Activated naive CD8-positive, alpha-beta T cell treated with anti-CD3 and anti-CD28 coated beads, Interleukin-2, amount 50 U/mL, for 24 hours (primary cell): Measurements from ENCODE around the gene MGME1.

Experiments used
- ATAC-seq: fragments of 150-1000 bp; cut with Tn5 transposase; one replicate; pipeline ENCODE4 v1.10.0; 2021
- DNase-seq: peaks from one replicate; pipeline ENCODE4 v3.0.0; 2021
- H3K27ac Mint-ChIP-seq: one replicate; pipeline ENCODE4 v1.8.0; 2021; ENCODE audit warnings: mild to moderate bottlenecking, mixed read lengths
- H3K27me3 Mint-ChIP-seq: one replicate; pipeline ENCODE4 v1.8.0; 2021; ENCODE audit warnings: mixed read lengths
- H3K36me3 Mint-ChIP-seq: one replicate; pipeline ENCODE4 v1.8.0; 2021; ENCODE audit warnings: low read depth, mixed read lengths
- H3K4me1 Mint-ChIP-seq: one replicate; pipeline ENCODE4 v1.8.0; 2021; ENCODE audit warnings: mixed read lengths
- H3K4me3 Mint-ChIP-seq: one replicate; pipeline ENCODE4 v1.8.0; 2021; ENCODE audit warnings: mild to moderate bottlenecking, moderate library complexity, mixed read lengths
- H3K9me3 Mint-ChIP-seq: one replicate; pipeline ENCODE4 v1.8.0; 2021; ENCODE audit warnings: mixed read lengths

The MGME1 gene, protein sequence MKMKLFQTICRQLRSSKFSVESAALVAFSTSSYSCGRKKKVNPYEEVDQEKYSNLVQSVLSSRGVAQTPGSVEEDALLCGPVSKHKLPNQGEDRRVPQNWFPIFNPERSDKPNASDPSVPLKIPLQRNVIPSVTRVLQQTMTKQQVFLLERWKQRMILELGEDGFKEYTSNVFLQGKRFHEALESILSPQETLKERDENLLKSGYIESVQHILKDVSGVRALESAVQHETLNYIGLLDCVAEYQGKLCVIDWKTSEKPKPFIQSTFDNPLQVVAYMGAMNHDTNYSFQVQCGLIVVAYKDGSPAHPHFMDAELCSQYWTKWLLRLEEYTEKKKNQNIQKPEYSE

DNA sequence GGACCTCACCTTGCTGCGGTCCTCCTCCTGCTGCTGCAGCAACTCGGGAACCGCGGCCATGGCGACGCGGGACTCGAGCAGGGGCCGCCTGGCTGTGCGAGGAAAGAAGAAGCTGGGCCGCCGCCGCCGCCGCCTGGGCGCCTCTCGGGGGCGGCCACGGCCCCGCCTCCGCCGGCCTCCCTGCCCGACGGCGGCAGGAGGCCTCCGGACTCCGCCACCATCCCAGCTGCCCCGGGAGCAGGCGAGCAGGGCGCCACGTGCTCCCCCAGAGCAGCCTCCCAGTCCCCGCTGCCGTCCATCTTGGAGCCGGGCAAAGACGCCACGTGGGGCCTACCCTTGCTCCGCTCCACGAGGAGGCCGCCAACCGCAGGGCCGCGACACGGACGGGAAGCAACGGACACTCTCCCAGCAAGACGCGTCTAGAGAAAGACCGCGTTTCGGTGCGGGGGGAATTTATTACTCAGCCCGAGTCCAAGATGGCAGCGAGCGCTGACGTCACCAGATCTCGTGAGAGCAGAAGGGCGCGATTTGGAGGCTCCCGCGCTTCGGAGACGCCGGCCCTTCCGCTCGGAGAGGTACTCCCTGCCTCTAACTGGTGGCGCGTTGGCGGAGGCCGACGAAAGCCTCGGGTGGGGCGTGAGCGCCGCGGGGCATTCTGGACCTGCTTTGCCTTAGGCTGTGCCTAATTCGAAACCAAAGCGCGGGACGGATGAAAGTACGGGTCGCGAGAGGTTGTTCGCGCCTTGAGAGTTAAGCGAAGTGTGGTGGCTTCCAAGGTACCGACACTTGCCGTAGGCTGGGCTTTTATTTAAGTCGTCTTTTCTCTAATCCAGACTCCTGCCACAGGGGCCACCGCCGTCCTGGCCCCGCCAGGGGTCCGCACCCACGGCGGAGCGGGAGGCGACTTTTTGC, at the start of gene MGME1, which contains the start of gene SNX5:
Gene MGME1, plus strand, starts transcription at position 653 of the 912 bp plus-strand sequence. CDS start 842 bp downstream, outside the sequence.
Gene SNX5, minus strand, starts transcription at position 429 of the 912 bp plus-strand sequence. Its CDS starts 369 bp downstream, at position 60.
- peak within 1 kb of the TSS; percentile 99 for H3K27ac Mint-ChIP-seq
- H3K27me3 Mint-ChIP-seq = peaks cover 2% of the 10 kb centered on the region
- ATAC-seq = peak; percentile 96
- DNase-seq = peak; percentile 99
- peaks cover 68% of the 10 kb centered on the region for H3K4me1 Mint-ChIP-seq
- peak within 1 kb of the TSS; percentile 90 for H3K4me3 Mint-ChIP-seq
- H3K9me3 Mint-ChIP-seq = no peaks in the 10 kb centered on the region
- H3K36me3 Mint-ChIP-seq = peaks cover 79% of the 10 kb centered on the region

DNA sequence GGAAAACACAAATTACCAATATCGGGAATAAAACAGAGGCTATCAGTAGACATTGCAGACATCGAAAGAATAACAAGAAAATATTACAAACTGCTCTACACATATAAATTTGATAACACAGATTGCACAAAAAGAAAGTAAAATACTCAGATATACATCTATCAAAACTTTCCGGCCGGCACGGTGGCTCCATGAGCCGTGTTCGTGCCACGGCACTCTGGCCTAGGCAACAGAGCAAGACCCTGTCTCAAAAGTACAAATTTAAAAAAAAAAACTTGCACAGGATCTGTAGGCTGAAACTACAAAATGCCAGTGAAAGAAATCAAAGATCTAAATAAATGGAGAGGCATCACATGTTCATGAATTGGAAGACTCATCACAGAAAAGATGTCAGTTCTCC, 49.7 kb upstream of the MGME1 start:
- DNase-seq (no peak), ATAC-seq (no peak)
- H3K27ac Mint-ChIP-seq = no peak overlapping the region
- no peaks in the 10 kb centered on the region for H3K36me3 Mint-ChIP-seq
- H3K4me3 Mint-ChIP-seq = no peak overlapping the region
- H3K4me1 Mint-ChIP-seq = no peaks in the 10 kb centered on the region
- no peaks in the 10 kb centered on the region for H3K9me3 Mint-ChIP-seq
- peaks cover 12% of the 10 kb centered on the region for H3K27me3 Mint-ChIP-seq

GRCh38 chr20:17921774-17922173, 47.0 kb upstream of the MGME1 start:
- Mint-ChIP-seq H3K27ac (no peak overlapping the region), H3K36me3 (no peaks in the 10 kb centered on the region), H3K4me1 (no peaks in the 10 kb centered on the region), H3K9me3 (no peaks in the 10 kb centered on the region), H3K27me3 (peaks cover 9% of the 10 kb centered on the region), H3K4me3 (no peak overlapping the region)
- DNase-seq (no peak), ATAC-seq (no peak)

GRCh38 chr20:17925141-17925939, 43.5 kb upstream of the MGME1 start:
- Mint-ChIP-seq H3K4me1 (no peaks in the 10 kb centered on the region), H3K9me3 (no peaks in the 10 kb centered on the region), H3K27me3 (peaks cover 3% of the 10 kb centered on the region), H3K4me3 (no peak overlapping the region), H3K36me3 (no peaks in the 10 kb centered on the region), H3K27ac (no peak overlapping the region)
- no peak for DNase-seq
- ATAC-seq = no peak

DNA sequence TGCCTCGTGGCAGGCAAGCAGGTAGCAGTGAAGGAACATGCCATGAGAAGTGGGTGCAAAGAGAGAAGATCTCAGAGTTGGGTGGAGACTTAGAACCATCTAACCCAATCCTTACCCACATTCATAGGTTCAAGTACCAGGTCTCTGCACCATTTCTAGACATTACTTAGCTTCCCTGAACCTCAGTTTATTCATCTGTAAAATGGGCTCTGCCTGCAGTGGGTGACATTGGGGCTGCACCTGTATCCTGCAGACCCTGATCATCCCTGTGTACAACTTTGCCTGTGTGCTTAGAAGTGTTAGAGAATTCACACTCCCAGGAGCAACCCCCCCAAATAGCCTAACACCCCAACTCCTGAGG, 42.9 kb upstream of the MGME1 start:
- no peaks in the 10 kb centered on the region for H3K36me3 Mint-ChIP-seq
- ATAC-seq = no peak

GRCh38 chr20:17928211-17928611, 40.6 kb upstream of the MGME1 start:
- no peak overlapping the region for H3K27ac Mint-ChIP-seq
- H3K36me3 Mint-ChIP-seq = no peaks in the 10 kb centered on the region
- no peak for ATAC-seq
- peaks cover 4% of the 10 kb centered on the region for H3K9me3 Mint-ChIP-seq
- no peak for DNase-seq
- no peaks in the 10 kb centered on the region for H3K4me1 Mint-ChIP-seq
- peaks cover 7% of the 10 kb centered on the region for H3K27me3 Mint-ChIP-seq
- no peak overlapping the region for H3K4me3 Mint-ChIP-seq

More for the DNA sequence above, 42.9 kb upstream of the MGME1 start:
- Mint-ChIP-seq H3K27ac (no peak overlapping the region), H3K4me3 (no peak overlapping the region), H3K9me3 (no peaks in the 10 kb centered on the region), H3K4me1 (no peaks in the 10 kb centered on the region), H3K27me3 (peaks cover 3% of the 10 kb centered on the region)
- DNase-seq = no peak

DNA sequence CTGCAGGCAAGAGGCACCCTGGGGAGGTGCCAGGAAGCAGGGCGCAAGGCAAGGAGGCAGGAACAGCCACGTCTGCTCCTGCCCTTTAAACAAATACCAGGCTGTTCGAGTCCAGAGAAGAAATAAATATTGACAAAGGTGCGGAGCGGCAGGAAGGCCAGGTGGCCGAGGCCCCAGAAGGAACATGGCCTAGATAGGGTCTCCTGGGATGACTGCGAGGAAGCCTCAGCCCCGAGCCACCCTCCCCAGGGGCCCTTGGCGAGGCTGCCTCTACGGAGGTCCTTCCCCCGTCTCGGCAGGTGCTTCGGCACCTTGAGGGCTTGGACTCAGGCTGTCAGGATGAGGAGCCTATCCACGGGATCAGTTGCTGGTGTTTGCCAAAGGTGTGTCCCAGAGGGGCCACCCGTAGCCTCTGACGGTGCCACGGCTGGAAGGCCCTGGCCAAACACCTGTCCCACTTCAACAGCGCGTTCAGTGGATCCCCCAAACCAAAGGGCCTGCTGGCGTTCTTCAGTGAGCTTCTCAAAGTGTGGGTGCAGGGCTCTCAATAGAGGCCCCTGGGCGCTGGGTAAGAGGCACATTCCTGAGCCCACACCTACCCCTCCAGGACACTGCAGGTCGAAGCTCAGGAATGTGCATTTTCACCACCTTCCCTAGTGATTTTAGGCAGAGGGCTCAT, 40.0 kb upstream of the MGME1 start:
- H3K4me3 Mint-ChIP-seq = no peak overlapping the region
- ATAC-seq = no peak
- H3K4me1 Mint-ChIP-seq = no peaks in the 10 kb centered on the region

DNA sequence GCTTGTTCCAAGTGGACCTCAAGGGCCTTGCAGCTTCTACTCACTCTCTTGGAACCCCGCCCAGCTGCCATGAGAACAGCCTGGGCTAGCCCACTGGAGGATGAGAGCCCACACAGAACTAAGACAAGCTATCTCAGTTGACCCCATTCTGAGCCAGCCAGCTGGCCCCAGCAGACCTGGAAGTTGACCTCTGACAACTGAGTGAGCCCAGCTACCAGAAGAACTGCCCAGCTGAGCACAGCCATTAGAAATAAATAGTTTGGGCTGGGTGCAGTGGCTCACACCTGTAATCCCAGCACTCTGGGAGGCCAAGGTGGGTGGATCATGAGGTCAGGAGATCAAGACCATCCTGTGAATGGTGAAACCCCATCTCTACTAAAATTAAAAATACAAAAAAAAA, 37.3 kb upstream of the MGME1 start:
- Mint-ChIP-seq H3K27ac (no peak overlapping the region), H3K9me3 (peaks cover 4% of the 10 kb centered on the region), H3K4me1 (peaks cover under 1% of the 10 kb centered on the region), H3K27me3 (peaks cover 4% of the 10 kb centered on the region), H3K36me3 (no peaks in the 10 kb centered on the region), H3K4me3 (no peak overlapping the region)
- DNase-seq = no peak
- ATAC-seq = no peak

More for the DNA sequence above, 40.0 kb upstream of the MGME1 start:
- no peak overlapping the region for H3K27ac Mint-ChIP-seq
- H3K9me3 Mint-ChIP-seq = peaks cover 4% of the 10 kb centered on the region
- DNase-seq = no peak
- H3K36me3 Mint-ChIP-seq = no peaks in the 10 kb centered on the region
- H3K27me3 Mint-ChIP-seq = peaks cover 4% of the 10 kb centered on the region

GRCh38 chr20:17932396-17932795, 36.4 kb upstream of the MGME1 start:
- Mint-ChIP-seq H3K36me3 (no peaks in the 10 kb centered on the region), H3K9me3 (peaks cover 4% of the 10 kb centered on the region), H3K4me3 (no peak overlapping the region), H3K27me3 (peaks cover 4% of the 10 kb centered on the region), H3K4me1 (peaks cover 2% of the 10 kb centered on the region), H3K27ac (no peak overlapping the region)
- DNase-seq (no peak), ATAC-seq (no peak)

- Mint-ChIP-seq H3K9me3 (peaks cover 4% of the 10 kb centered on the region), H3K4me1 (peaks cover 2% of the 10 kb centered on the region), H3K36me3 (no peaks in the 10 kb centered on the region), H3K27ac (no peak overlapping the region), H3K4me3 (no peak overlapping the region), H3K27me3 (peaks cover 4% of the 10 kb centered on the region)
- ATAC-seq (no peak), DNase-seq (no peak)
Observed at GRCh38 chr20:17933121-17933520, 35.7 kb upstream of the MGME1 start.

GRCh38 chr20:17933711-17934110, 35.1 kb upstream of the MGME1 start:
- no peak for ATAC-seq
- no peak overlapping the region for H3K4me3 Mint-ChIP-seq
- H3K27me3 Mint-ChIP-seq = peaks cover 4% of the 10 kb centered on the region

DNA sequence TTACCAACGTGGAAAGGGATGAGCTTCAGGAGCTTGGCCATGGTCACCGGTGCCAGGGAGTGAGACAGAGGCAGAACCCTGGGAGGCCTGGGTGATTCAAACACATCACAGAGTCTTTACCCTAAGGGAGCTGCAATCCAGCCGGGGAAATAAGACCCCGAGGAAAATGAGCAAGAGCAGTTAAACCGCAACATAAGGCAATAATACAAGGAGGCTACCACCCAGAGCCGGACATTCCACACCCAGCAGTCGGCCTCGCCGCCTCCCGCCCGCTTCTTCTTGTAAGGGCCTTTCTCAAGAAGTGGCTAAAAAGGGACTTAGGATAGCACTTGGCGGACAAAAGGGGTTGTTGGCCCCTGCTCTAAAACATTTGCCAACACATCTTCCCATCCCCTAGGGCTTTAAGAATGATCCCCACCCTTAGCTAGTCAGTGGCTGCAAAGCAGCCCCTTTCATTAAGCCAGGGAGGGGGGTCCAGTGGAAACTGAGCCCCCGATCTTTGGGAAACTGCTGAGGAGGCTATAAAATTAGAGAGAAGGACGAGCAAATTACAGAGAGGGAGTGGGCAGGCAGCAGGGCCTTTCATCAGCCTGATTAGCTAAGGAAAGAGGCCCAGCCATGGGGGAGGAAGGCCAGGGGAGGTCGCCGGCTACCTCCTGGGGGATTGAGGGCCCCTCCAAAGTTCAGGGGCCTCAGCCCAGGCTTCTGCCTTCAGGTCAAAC, 34.5 kb upstream of the MGME1 start:
- no peak for DNase-seq
- Mint-ChIP-seq H3K27me3 (peaks cover 4% of the 10 kb centered on the region), H3K9me3 (peaks cover 4% of the 10 kb centered on the region)

More at GRCh38 chr20:17933711-17934110, 35.1 kb upstream of the MGME1 start:
- DNase-seq = no peak
- peaks cover 2% of the 10 kb centered on the region for H3K4me1 Mint-ChIP-seq
- no peaks in the 10 kb centered on the region for H3K36me3 Mint-ChIP-seq
- H3K27ac Mint-ChIP-seq = no peak overlapping the region
- peaks cover 4% of the 10 kb centered on the region for H3K9me3 Mint-ChIP-seq

DNA sequence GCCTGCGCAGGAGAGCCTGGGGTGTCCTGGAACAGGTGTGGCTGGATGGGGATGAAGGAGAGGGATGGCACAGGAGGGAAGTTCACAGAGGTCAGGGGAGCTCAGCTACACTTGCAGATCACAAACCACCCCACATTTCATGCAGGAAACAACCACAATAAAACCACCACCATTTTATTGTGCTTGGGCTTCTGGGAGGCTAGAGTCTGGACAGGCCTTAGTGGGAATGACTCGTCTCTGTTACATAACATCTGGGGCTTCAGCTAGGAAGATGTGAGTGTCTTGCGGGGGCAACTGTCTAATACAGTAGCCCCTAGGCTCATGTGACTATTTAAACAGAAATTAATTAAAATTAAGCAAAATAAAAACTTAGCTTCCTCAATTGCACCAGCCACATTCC, 33.6 kb upstream of the MGME1 start:
- Mint-ChIP-seq H3K27ac (no peak overlapping the region), H3K4me3 (no peak overlapping the region), H3K27me3 (peaks cover 4% of the 10 kb centered on the region), H3K9me3 (peaks cover 4% of the 10 kb centered on the region), H3K36me3 (peaks cover 1% of the 10 kb centered on the region), H3K4me1 (peaks cover 15% of the 10 kb centered on the region)
- DNase-seq (no peak), ATAC-seq (no peak)

More for the DNA sequence above, 34.5 kb upstream of the MGME1 start:
- no peak overlapping the region for H3K27ac Mint-ChIP-seq
- H3K4me1 Mint-ChIP-seq = peaks cover 6% of the 10 kb centered on the region
- no peak for ATAC-seq
- no peak overlapping the region for H3K4me3 Mint-ChIP-seq
- no peaks in the 10 kb centered on the region for H3K36me3 Mint-ChIP-seq
